ENCODE data around the gene RALGDS.

GRCh38 chr9:133169102-133169501, 48.1 kb upstream of the RALGDS start:
- no peak for TF ChIP-seq EP300 (IDR thresholded peaks at IDR 0.05; ENCODE audit: borderline replicate concordance)
- TF ChIP-seq REST (IDR thresholded peaks at IDR 0.05; ENCODE audit: low read depth), result no peak
- TF ChIP-seq EGR1 (IDR thresholded peaks at IDR 0.05), result no peak
- no peak for TF ChIP-seq CREB1 (IDR thresholded peaks at IDR 0.05; ENCODE audit: low read depth)
- TF ChIP-seq TAF1 (IDR thresholded peaks at IDR 0.05; ENCODE audit: low read depth), result no peak
- TF ChIP-seq ZBTB7A (IDR thresholded peaks at IDR 0.05; ENCODE audit: low read depth), result no peak
